ENCODE results near the gene CRIP3. TPM values are rescaled to one million over a fixed set of nuclear protein-coding genes. Genes with fewer than 3 reads are reported as not detected.

CRIP3 gene
- total RNA-seq = not detected in 2 replicates

GRCh38 chr6:43308101-43308989 is at the start of gene CRIP3:
TSS of gene CRIP3 (minus strand) at chr6:43308826. CDS start at chr6:43308792, 34 bp downstream.

GRCh38 chr6:43297644-43298564 is 10.7 kb downstream of the CRIP3 start, which contains the start of gene SLC22A7:
TSS of gene SLC22A7 (plus strand) at chr6:43298260. CDS start at chr6:43298359, 99 bp downstream.

Other genes with a start within 250 kb of the CRIP3 start
- gene MRPL2, start 249.4 kb downstream of the CRIP3 start, total RNA-seq = 35.0 and 40.7 TPM in 2 replicates
- 10.4 and 24.6 TPM in 2 replicates for gene KLC4, start 249.2 kb downstream of the CRIP3 start, total RNA-seq
- gene PTK7, start 232.5 kb downstream of the CRIP3 start, total RNA-seq = 132 and 236 TPM in 2 replicates
- gene SRF, start 137.6 kb downstream of the CRIP3 start, total RNA-seq = 40.3 and 44.2 TPM in 2 replicates
- 14.0 and 39.3 TPM in 2 replicates for gene CUL9, start 126.6 kb downstream of the CRIP3 start, total RNA-seq
- 90.3 and 107 TPM in 2 replicates for gene DNPH1, start 79.3 kb downstream of the CRIP3 start, total RNA-seq
- under 0.01 and 0.13 TPM in 2 replicates for gene TTBK1, start 65.3 kb downstream of the CRIP3 start, total RNA-seq
- gene SLC22A7, start 10.6 kb downstream of the CRIP3 start, total RNA-seq = not detected in 2 replicates
- gene ZNF318, start 60.8 kb upstream of the CRIP3 start, total RNA-seq = 7.7 TPM in 2 replicates
- 23.5 and 32.1 TPM in 2 replicates for gene ABCC10, start 118.7 kb upstream of the CRIP3 start, total RNA-seq
- gene DLK2, start 146.7 kb upstream of the CRIP3 start, total RNA-seq = 0.38 and 1.3 TPM in 2 replicates
- 15.3 and 20.3 TPM in 2 replicates for gene TJAP1, start 168.7 kb upstream of the CRIP3 start, total RNA-seq
- under 0.01 and 1.4 TPM in 2 replicates for gene LRRC73, start 201.5 kb upstream of the CRIP3 start, total RNA-seq
- 93.5 and 107 TPM in 2 replicates for gene YIPF3, start 208.1 kb upstream of the CRIP3 start, total RNA-seq
- 17.5 and 24.8 TPM in 2 replicates for gene POLR1C, start 208.3 kb upstream of the CRIP3 start, total RNA-seq